Ishikawa (cell line): ENCODE measurements around the gene EIF4G2.

ENCODE experiments used
- CEBPB ChIP-seq: IDR thresholded peaks from 2 replicates; pipeline ENCODE4 v1.6.1; 2012
- CREB1 ChIP-seq: IDR thresholded peaks from 2 replicates; pipeline ENCODE4 v1.6.1; 2012; ENCODE audit warnings: low read depth
- EGR1 ChIP-seq: IDR thresholded peaks from 2 replicates; pipeline ENCODE4 v1.6.1; 2012
- EP300 ChIP-seq: IDR thresholded peaks from 2 replicates; pipeline ENCODE4 v1.6.1; 2012; ENCODE audit warnings: borderline replicate concordance
- FOXM1 ChIP-seq: IDR thresholded peaks from 2 replicates; pipeline ENCODE4 v1.6.1; 2012; ENCODE audit warnings: low read depth, borderline replicate concordance
- NFIC ChIP-seq: IDR thresholded peaks from 2 replicates; pipeline ENCODE4 v1.6.1; 2012
- RAD21 ChIP-seq: IDR thresholded peaks from 2 replicates; pipeline ENCODE4 v1.6.1; 2012; ENCODE audit warnings: low read depth
- TAF1 ChIP-seq: IDR thresholded peaks from 2 replicates; pipeline ENCODE4 v1.6.1; 2012; ENCODE audit warnings: low read depth, mild to moderate bottlenecking
- TCF12 ChIP-seq: IDR thresholded peaks from 2 replicates; pipeline ENCODE4 v1.6.1; 2012; ENCODE audit warnings: low read depth
- TEAD4 ChIP-seq: IDR thresholded peaks from 2 replicates; pipeline ENCODE4 v1.6.1; 2012
- YY1 ChIP-seq: IDR thresholded peaks from 2 replicates; pipeline ENCODE4 v1.6.1; 2012; ENCODE audit warnings: low read depth
- ZBTB7A ChIP-seq: IDR thresholded peaks from 2 replicates; pipeline ENCODE4 v1.6.1; 2012; ENCODE audit warnings: low read depth
- TF ChIP-seq, protein P1 (sequence below): IDR thresholded peaks from 2 replicates; pipeline ENCODE4 v1.6.1; 2012
- TF ChIP-seq, protein P2 (sequence below): IDR thresholded peaks from 2 replicates; pipeline ENCODE4 v1.6.1; 2012
- TF ChIP-seq, protein P3 (sequence below): IDR thresholded peaks from 2 replicates; pipeline ENCODE4 v1.6.1; 2012; ENCODE audit warnings: low read depth, mild to moderate bottlenecking

EIF4G2 gene

DNA sequence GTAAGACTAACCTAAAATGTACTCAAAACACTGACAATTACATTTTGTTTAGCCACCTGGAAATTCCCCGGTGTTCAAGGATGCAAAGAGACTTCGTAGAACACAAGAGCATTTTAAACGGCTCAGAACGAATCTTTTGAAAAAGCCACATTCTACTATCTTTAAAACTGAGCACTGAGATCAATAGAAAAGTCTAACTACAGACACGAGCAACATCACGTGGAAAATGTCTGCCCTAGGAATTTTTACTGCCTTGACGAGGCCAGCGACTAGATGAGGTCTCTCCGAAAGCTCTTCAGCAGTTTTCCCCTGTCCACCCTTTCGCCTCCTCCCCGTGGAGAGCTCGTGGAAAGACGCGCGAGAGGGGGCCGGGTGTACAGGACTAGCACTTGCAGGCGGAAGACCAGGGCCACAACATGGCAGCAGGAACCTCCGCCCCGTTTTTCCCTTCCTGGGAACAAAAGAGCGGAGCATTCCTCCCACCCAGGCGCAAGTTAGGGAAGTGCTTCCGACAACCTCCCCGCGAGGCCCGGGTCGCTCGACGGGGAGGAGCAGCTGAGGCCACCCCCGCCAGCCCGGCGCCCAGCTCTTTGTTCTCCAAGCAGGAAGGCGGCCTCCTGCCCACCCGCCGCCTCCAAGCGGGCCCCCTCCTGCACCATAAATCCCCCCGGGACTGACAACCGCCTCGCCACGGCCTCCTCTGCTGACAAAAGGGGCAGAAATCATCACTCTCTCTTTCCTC, 1.1 kb downstream of the EIF4G2 start:
- 0 out of 2 replicates have a peak, but pooled peaks have one; percentile 11 for TF ChIP-seq EGR1
- TF ChIP-seq CEBPB: no peak
- TF ChIP-seq ZBTB7A: peak; percentile 49; the same call in 1 of the 2 replicates
- no peak for TF ChIP-seq TEAD4
- TF ChIP-seq, protein P1, sequence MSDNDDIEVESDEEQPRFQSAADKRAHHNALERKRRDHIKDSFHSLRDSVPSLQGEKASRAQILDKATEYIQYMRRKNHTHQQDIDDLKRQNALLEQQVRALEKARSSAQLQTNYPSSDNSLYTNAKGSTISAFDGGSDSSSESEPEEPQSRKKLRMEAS: peak; percentile 31; the same call in 1 of the 2 replicates
- peak; percentile 62; the same call in 1 of the 2 replicates for TF ChIP-seq YY1

DNA sequence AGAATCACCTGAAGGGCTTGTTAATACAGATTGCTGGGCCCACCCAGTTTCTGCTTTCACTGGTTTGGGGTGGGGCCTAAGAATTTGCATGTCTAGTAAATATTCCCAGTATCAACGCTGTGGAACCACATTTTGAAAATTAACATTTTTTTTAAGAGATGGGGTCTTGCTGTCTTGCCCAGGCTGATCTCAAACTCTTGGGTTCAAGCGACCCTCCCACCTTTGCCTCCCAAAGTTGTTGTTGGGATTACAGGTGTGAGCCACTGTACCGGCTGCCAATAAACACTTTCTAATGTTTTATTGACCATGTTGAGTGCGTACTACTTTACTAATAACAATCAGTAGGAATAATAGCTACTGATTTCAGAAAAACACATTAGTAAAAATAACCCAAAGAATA, 2.5 kb downstream of the EIF4G2 start:
- TF ChIP-seq NFIC (no peak), TAF1 (no peak), TEAD4 (no peak)

DNA sequence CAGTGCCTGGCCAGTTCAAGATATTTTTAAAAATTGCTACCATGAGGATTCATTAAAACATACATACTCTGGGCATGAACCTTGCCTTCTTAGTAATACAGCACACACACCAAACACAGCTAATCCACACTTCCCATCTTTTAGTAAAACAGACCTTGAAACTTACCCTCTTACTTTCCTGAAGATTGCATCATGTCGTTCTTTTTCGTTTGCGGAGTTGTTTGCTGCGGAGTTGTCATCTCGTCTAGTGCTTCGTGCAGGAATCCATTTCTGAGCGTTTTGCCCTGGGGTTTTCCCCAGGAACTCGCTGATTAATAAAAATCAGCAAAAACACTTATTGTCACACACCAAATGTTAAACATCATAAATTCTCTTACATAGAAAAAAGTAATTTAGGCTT, 3.0 kb downstream of the EIF4G2 start:
- TF ChIP-seq ZBTB7A: no peak
- TF ChIP-seq, protein P2, sequence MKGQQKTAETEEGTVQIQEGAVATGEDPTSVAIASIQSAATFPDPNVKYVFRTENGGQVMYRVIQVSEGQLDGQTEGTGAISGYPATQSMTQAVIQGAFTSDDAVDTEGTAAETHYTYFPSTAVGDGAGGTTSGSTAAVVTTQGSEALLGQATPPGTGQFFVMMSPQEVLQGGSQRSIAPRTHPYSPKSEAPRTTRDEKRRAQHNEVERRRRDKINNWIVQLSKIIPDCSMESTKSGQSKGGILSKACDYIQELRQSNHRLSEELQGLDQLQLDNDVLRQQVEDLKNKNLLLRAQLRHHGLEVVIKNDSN: no peak
- TF ChIP-seq, protein P1: no peak
- no peak for TF ChIP-seq EGR1
- no peak for TF ChIP-seq TCF12
- TF ChIP-seq YY1: no peak
- no peak for TF ChIP-seq TAF1

DNA sequence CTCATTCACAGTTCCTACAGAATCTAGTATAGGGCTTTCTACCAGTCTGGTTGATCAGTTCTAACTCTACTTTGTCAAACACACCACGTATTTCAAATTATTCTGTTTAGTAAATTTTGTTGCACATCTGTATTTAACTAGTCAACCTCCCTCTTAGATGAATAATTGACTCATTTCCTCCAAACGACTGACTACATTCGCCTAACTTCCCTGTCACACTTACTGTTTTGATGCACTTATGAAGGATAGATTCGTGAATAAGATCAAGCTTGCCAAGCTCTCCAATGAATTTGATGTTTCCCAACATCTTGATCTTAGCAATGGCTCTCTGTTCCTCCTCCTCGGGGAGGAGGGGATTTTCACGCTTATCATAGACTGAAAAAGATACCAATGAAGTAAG, 5.0 kb downstream of the EIF4G2 start:
- no peak for TF ChIP-seq EP300
- no peak for TF ChIP-seq RAD21
- TF ChIP-seq NFIC: no peak
- TF ChIP-seq, protein P3, sequence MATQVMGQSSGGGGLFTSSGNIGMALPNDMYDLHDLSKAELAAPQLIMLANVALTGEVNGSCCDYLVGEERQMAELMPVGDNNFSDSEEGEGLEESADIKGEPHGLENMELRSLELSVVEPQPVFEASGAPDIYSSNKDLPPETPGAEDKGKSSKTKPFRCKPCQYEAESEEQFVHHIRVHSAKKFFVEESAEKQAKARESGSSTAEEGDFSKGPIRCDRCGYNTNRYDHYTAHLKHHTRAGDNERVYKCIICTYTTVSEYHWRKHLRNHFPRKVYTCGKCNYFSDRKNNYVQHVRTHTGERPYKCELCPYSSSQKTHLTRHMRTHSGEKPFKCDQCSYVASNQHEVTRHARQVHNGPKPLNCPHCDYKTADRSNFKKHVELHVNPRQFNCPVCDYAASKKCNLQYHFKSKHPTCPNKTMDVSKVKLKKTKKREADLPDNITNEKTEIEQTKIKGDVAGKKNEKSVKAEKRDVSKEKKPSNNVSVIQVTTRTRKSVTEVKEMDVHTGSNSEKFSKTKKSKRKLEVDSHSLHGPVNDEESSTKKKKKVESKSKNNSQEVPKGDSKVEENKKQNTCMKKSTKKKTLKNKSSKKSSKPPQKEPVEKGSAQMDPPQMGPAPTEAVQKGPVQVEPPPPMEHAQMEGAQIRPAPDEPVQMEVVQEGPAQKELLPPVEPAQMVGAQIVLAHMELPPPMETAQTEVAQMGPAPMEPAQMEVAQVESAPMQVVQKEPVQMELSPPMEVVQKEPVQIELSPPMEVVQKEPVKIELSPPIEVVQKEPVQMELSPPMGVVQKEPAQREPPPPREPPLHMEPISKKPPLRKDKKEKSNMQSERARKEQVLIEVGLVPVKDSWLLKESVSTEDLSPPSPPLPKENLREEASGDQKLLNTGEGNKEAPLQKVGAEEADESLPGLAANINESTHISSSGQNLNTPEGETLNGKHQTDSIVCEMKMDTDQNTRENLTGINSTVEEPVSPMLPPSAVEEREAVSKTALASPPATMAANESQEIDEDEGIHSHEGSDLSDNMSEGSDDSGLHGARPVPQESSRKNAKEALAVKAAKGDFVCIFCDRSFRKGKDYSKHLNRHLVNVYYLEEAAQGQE: no peak
- TF ChIP-seq, protein P1: no peak
- TF ChIP-seq ZBTB7A: no peak
- no peak for TF ChIP-seq EGR1
- TF ChIP-seq TCF12: no peak
- no peak for TF ChIP-seq CREB1
- TF ChIP-seq TEAD4: no peak
- TF ChIP-seq, protein P2: no peak
- TF ChIP-seq TAF1: no peak
- no peak for TF ChIP-seq YY1
- no peak for TF ChIP-seq FOXM1

DNA sequence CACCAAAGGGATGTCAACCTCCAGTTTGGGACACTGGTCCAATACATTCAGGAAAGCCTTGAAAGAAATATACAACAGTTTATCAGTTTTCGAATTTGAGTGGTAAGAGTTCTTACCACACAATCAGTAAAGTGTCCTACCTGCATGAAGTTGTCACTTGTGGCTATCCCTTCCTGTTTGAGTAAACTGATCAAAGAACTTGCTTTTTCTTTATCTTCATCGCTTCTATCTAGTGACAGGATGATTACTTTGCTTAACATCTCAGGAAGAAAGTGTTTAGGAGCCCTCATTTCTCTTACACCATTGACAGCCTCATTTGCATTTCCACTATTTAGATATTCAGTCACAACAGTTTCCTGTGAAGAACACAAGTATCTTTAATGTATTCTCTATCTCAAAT, 8.4 kb downstream of the EIF4G2 start:
- TF ChIP-seq YY1: no peak
- no peak for TF ChIP-seq EGR1
- TF ChIP-seq CEBPB: no peak
- TF ChIP-seq TEAD4: no peak
- no peak for TF ChIP-seq TAF1
- no peak for TF ChIP-seq FOXM1
- TF ChIP-seq ZBTB7A: no peak
- TF ChIP-seq NFIC: no peak
- TF ChIP-seq, protein P1: no peak
- TF ChIP-seq RAD21: no peak
- no peak for TF ChIP-seq TCF12

DNA sequence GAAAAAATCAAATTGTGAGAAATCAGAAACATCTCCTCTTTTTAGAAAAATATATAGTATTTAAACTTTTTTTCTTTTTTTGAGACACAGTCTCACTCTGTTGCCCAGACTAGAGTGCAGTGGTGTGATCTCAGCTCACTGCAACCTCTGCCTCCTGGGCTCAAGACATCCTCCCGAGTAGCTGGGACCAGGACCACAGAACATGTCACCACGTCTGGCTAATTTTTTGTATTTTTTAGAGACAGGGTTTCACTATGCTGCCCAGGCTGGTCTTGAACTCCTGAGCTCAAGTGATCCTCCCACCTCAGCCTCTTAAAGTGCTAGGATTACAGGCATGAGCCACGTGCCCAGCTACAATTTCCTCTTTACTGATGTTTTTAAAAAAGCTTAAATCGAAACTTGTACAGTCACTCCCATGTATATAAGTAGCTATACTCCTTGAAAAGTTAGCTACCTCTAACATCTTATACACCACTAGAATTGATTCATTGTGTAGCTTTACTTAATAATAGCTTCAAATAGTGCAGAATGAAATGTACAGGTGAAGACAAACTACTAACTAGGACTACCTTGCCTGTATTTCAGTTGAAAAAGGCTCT, 10.3 kb downstream of the EIF4G2 start:
- TF ChIP-seq TCF12 (no peak), TAF1 (no peak), RAD21 (no peak)

DNA sequence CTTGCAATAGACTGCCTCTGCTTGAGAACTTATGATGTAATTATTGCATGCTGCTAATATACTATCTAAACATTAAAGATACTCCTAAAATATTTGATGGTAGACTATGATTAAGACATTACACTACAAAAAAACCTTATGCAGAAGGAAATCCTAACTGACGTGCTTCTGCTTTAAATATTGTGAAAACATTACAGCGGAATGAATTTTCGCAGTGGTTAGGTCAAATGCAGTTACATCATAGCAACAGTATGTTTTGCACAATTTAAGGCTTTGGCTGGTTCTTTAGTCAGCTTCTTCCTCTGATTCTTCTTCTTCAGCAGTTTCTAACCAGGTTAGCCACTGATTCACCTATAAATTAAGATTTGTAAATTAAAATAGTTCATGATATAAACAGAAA, 11.2 kb downstream of the EIF4G2 start:
- TF ChIP-seq TAF1: no peak
- TF ChIP-seq, protein P2: no peak
